ENCODE measurements around the gene NTNG2. TPM values are rescaled to one million over a fixed set of nuclear protein-coding genes. Genes with fewer than 3 reads are reported as not detected.

NTNG2 gene
- total RNA-seq, 1 experiment from 2014 or later = 0.37 TPM

- DNase-seq (ENCODE audit: low read depth, low spot score) = no peak
- in situ Hi-C loops (cut with HindIII; ENCODE audit: low pct_unique_long_range_greater_than_20kb, low sequenced_read_pairs) = no loop called here
These were observed 18.5 kb upstream of the NTNG2 start for GRCh38 chr9:132143359-132143758.

- in situ Hi-C loops (cut with HindIII; ENCODE audit: low pct_unique_long_range_greater_than_20kb, low sequenced_read_pairs) = no loop called here
- DNase-seq (ENCODE audit: low read depth, low spot score) = no peak
These were observed 17.0 kb upstream of the NTNG2 start for GRCh38 chr9:132144708-132145365.

- no peak for DNase-seq (ENCODE audit: low read depth, low spot score)
- in situ Hi-C loops (cut with HindIII; ENCODE audit: low pct_unique_long_range_greater_than_20kb, low sequenced_read_pairs) = no loop called here
These were observed 15.8 kb upstream of the NTNG2 start for GRCh38 chr9:132146039-132146438.

GRCh38 chr9:132146575-132146974 is 15.3 kb upstream of the NTNG2 start:
- no peak for DNase-seq (ENCODE audit: low read depth, low spot score)
- in situ Hi-C loops (cut with HindIII; ENCODE audit: low pct_unique_long_range_greater_than_20kb, low sequenced_read_pairs) = no loop called here

GRCh38 chr9:132147331-132147730 is 14.5 kb upstream of the NTNG2 start:
- in situ Hi-C loops (cut with HindIII; ENCODE audit: low pct_unique_long_range_greater_than_20kb, low sequenced_read_pairs) = no loop called here
- no peak for DNase-seq (ENCODE audit: low read depth, low spot score)

- in situ Hi-C loops (cut with HindIII; ENCODE audit: low pct_unique_long_range_greater_than_20kb, low sequenced_read_pairs) = no loop called here
- no peak for DNase-seq (ENCODE audit: low read depth, low spot score)
These were observed 14.0 kb upstream of the NTNG2 start for GRCh38 chr9:132147839-132148238.

GRCh38 chr9:132150256-132150655 is 11.6 kb upstream of the NTNG2 start:
- DNase-seq (ENCODE audit: low read depth, low spot score) = no peak
- in situ Hi-C loops (cut with HindIII; ENCODE audit: low pct_unique_long_range_greater_than_20kb, low sequenced_read_pairs) = loop anchor here (25.0 kb wide), 1 partner anchor 112 kb away; no protein-coding TSS in a partner anchor

- in situ Hi-C loops (cut with HindIII; ENCODE audit: low pct_unique_long_range_greater_than_20kb, low sequenced_read_pairs) = loop anchor here (25.0 kb wide), 1 partner anchor 111 kb away; no protein-coding TSS in a partner anchor
- no peak for DNase-seq (ENCODE audit: low read depth, low spot score)
These were observed 10.7 kb upstream of the NTNG2 start for GRCh38 chr9:132151118-132151517.

GRCh38 chr9:132152231-132152630 is 9.6 kb upstream of the NTNG2 start:
- no peak for DNase-seq (ENCODE audit: low read depth, low spot score)
- in situ Hi-C loops (cut with HindIII; ENCODE audit: low pct_unique_long_range_greater_than_20kb, low sequenced_read_pairs) = loop anchor here (25.0 kb wide), 1 partner anchor 110 kb away; no protein-coding TSS in a partner anchor

- in situ Hi-C loops (cut with HindIII; ENCODE audit: low pct_unique_long_range_greater_than_20kb, low sequenced_read_pairs) = loop anchor here (25.0 kb wide), 1 partner anchor 107 kb away; no protein-coding TSS in a partner anchor
- no peak for DNase-seq (ENCODE audit: low read depth, low spot score)
These were observed 6.8 kb upstream of the NTNG2 start for GRCh38 chr9:132154863-132155567.

- in situ Hi-C loops (cut with HindIII; ENCODE audit: low pct_unique_long_range_greater_than_20kb, low sequenced_read_pairs) = loop anchor here (25.0 kb wide), 1 partner anchor 107 kb away; no protein-coding TSS in a partner anchor
- no peak for DNase-seq (ENCODE audit: low read depth, low spot score)
These were observed 6.3 kb upstream of the NTNG2 start for GRCh38 chr9:132155568-132155895.

GRCh38 chr9:132156262-132156661 is 5.6 kb upstream of the NTNG2 start:
- in situ Hi-C loops (cut with HindIII; ENCODE audit: low pct_unique_long_range_greater_than_20kb, low sequenced_read_pairs) = loop anchor here (25.0 kb wide), 1 partner anchor 106 kb away; no protein-coding TSS in a partner anchor
- no peak for DNase-seq (ENCODE audit: low read depth, low spot score)

- no peak for DNase-seq (ENCODE audit: low read depth, low spot score)
- in situ Hi-C loops (cut with HindIII; ENCODE audit: low pct_unique_long_range_greater_than_20kb, low sequenced_read_pairs) = loop anchor here (25.0 kb wide), 1 partner anchor 105 kb away; no protein-coding TSS in a partner anchor
These were observed 4.3 kb upstream of the NTNG2 start for GRCh38 chr9:132157347-132158116.

- in situ Hi-C loops (cut with HindIII; ENCODE audit: low pct_unique_long_range_greater_than_20kb, low sequenced_read_pairs) = loop anchor here (25.0 kb wide), 1 partner anchor 101 kb away; no protein-coding TSS in a partner anchor
- DNase-seq (ENCODE audit: low read depth, low spot score) = peak; percentile 55
These were observed 786 bp upstream of the NTNG2 start for GRCh38 chr9:132160802-132161742.

GRCh38 chr9:132162764-132163456 is 1.1 kb downstream of the NTNG2 start:
- in situ Hi-C loops (cut with HindIII; ENCODE audit: low pct_unique_long_range_greater_than_20kb, low sequenced_read_pairs) = loop anchor here (25.0 kb wide), 1 partner anchor 99 kb away; no protein-coding TSS in a partner anchor
- DNase-seq (ENCODE audit: low read depth, low spot score) = no peak

- no peak for DNase-seq (ENCODE audit: low read depth, low spot score)
- in situ Hi-C loops (cut with HindIII; ENCODE audit: low pct_unique_long_range_greater_than_20kb, low sequenced_read_pairs) = loop anchor here (25.0 kb wide), 1 partner anchor 99 kb away; no protein-coding TSS in a partner anchor
These were observed 1.6 kb downstream of the NTNG2 start for GRCh38 chr9:132163457-132163875.

Measured in SK-MEL-5 (cell line).